CD4-positive, alpha-beta T cell treated with Interleukin-17A for 4 hours (primary cell): Measurements from ENCODE around the gene UBE2QL1.

ENCODE experiments used
- DNase-seq: peaks from one replicate; pipeline ENCODE4 v3.0.0-alpha.2; 2020; ENCODE audit warnings: mixed read lengths

UBE2QL1 gene

GRCh38 chr5:6455571-6456200, 7.0 kb downstream of the UBE2QL1 start:
- DNase-seq: no peak

DNA sequence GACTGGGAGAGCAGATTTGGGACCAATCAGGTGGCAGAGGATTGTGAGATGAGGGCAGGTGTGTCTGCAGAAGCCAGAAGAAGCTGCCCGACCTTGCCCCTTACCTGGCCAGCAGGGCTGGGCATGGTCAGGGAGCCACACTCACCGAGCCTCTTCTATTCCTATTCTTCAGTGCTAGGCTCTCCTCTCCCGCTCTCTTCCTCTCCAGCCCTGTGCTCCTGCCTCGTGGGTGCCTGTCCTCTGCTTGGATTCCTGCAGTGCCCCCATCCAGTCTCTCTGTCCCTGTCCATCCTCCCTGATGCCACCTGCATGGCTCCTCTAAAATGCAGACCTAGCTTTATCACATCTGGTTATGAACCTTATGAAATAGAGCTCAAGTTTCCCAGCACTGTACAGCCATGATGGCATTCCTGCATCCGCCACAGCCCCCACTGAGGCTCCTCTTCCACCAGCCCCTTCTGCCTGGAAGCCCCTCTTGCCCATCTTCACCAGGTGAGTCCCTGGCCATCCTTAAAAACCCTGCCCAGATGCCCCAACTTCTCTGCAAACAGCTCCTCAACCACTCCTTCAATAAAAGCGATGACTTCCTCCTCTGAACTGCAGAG, 8.2 kb downstream of the UBE2QL1 start:
- DNase-seq: no peak

- DNase-seq: no peak
Observed at GRCh38 chr5:6457592-6457991, 8.9 kb downstream of the UBE2QL1 start.

DNA sequence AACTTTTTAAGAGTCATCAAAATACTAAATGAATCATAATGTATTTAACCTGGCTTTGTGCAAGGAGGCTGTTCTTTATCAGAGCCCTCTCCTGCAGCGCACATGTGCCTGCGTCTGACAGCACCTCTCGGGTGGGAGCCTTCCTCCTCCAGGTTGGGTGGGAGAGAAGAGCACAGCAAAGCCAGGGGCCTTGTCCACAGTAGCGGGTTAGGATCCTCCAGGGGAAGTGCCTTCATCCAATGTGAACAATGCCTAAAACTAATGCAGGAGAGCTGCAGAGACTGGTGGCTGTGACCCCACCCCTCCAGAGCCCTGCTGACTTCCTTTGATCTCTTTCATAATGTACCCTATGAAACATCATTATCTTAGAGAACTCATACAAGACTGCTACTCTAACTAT, 10.2 kb downstream of the UBE2QL1 start:
- DNase-seq: no peak

DNA sequence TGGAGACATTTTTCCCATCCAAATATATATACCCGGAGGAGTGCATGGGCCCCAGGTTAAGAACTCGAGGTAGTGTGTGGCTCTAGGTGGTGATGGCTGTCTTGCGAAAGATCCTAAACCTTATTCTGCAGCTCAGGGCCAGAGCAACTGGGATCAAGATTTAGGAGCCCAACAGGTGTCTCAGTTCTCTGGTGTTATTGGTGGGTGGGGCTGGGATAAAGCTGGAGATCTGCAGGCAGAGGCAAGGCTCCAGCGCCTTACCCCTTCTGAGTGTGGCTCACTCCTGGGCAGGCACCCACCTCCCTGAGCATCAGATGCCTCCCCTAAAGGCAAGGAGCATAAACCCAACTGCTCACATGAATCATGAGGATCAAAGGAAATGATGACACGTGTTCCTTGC, 11.2 kb downstream of the UBE2QL1 start:
- DNase-seq: no peak

DNA sequence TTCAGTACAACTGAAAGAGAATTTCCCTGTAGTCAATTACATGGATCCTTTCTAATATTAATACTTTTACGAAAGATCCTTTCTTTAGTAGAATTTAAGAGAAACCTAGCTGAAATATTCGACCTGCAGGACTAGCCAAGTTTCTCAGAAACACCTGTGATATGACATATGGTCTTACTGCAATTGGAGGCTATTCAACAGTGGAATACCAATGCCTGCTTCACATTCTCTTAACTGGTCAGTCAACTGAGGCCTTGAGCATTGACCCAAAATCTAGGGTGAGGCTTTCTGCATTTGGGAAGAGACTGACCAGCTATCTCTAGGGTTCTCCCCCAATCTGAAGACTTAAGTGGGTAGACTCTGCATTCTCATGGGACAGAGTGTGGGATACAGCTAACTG, 12.3 kb downstream of the UBE2QL1 start:
- no peak for DNase-seq

- no peak for DNase-seq
Observed at GRCh38 chr5:6461793-6462650, 13.4 kb downstream of the UBE2QL1 start.

DNA sequence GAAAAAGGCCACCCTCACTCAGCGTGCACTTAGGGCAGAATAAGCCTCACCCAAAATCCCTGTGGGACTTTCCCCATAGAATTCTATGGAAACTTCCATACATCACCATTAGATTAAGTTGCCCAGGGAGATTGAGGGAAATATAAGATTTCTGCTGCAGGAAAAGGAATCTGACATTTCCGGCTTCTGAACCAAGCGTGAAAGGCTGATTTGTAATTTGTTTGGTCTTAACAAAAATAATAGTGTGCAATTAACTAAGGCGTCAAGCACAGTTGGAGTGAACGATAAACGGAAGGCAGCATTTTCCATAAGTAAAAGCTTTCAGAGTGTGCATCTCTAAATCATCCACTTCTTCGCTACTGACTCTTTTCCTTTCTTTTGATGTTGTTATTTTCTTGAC, 14.0 kb downstream of the UBE2QL1 start:
- no peak for DNase-seq

GRCh38 chr5:6464441-6464840, 15.8 kb downstream of the UBE2QL1 start:
- no peak for DNase-seq

DNA sequence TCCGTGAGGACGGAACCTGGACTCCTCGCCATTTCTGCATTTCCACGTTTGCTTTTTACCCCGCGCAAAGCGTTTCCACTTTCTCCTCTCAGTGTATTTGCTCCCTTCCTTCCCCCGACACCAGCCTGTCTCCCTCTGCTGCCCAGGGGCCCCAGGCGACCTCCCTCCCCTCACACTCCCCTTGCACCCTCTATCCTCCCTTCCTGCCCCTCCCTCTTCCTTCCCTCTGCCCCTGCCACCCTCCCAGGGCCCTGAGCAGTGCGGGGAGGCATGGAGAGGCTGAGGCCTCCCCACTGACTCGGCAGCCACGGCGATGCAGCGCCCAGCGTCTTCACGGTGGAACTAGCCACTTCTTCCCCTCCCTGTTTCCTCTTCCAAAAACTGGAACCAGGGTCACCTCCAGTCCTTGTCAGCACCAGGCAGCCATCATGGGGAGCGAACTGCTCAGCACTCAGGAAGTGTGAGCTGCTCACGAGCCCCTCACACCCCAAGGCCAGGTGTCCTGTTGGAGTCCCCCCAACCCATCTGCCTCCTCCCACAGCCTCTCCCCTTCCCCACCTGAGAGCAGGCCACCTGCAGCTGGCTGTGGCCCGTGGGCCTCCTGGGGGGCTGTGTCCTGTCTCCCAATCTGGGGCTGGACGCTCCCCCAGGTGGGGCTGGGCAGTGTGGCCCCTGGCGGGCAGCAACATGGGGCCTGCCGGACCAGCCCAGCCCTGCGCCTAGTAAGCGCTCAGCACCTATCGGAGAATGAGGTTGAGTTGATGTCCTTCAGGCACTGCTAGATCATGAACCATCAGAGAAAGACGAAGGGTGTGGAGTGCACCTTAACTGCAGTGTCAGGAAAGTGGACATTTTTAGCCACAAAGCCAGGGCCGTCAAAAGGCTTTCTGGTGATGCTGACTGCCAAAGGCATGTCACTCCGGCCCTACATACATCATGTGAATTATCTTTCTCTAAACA, 17.5 kb downstream of the UBE2QL1 start:
- no peak for DNase-seq

GRCh38 chr5:6466975-6467567, 18.4 kb downstream of the UBE2QL1 start:
- no peak for DNase-seq

- DNase-seq: no peak
Observed at GRCh38 chr5:6467591-6467990, 18.9 kb downstream of the UBE2QL1 start.

DNA sequence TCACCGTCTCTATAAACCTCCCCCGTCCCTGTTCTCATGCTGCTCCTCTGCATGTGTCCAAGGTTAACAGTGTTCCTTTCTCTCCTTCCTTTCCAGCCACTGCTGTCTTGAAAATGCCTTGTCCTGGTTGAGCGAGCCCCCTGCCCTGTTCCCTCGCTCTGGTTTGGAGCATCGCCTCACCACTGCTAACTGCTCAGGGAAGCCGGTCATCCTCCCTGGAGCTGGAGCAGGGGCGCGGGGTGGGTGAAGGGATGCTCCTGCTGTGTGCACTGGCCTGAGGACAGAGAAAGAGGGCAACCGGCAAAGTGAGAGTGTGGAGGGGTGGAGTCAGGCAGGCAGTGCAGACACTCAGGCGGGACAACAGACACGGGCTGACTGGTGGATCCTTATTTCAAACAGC, 19.4 kb downstream of the UBE2QL1 start:
- DNase-seq: no peak

GRCh38 chr5:6468870-6469269, 20.2 kb downstream of the UBE2QL1 start:
- no peak for DNase-seq

DNA sequence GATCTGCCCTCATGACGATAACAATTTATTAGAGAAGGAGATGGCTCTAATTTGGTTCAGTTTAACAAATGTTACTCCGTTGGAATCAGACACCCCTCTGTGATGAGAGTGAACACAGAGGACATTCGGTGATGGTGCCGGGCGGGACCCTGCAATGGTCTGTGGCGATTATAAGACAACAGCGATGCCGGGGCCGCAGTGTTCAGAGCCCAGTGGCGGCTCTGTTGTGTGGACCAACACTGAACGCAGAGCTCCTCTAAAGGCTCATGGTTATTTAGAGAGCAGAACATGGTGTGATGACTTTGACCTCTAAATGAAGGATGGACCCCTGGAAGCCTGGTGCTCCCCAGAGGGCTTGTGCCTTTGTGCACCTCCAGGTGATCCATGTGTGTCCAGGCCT, 21.2 kb downstream of the UBE2QL1 start:
- DNase-seq: no peak

DNA sequence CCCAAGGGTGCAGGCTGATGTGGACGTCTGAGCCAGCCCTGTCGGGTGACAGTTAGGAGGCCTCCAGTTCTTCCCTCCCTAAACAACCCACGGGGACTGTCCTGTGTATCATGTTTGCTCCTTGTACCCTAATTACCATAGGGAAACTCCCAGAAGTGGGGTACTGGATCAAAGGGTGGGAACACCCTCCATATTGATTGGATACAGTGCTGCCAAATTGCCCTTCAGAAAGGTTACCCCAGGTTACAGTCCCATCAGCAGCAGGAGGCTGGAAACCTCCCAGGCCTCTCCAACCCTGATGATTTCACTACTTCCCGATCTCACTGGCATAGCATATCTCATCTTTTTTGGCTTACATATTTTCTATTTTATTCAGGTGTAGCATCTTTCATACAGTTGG, 22.0 kb downstream of the UBE2QL1 start:
- no peak for DNase-seq

GRCh38 chr5:6471252-6471651, 22.6 kb downstream of the UBE2QL1 start:
- DNase-seq: no peak

DNA sequence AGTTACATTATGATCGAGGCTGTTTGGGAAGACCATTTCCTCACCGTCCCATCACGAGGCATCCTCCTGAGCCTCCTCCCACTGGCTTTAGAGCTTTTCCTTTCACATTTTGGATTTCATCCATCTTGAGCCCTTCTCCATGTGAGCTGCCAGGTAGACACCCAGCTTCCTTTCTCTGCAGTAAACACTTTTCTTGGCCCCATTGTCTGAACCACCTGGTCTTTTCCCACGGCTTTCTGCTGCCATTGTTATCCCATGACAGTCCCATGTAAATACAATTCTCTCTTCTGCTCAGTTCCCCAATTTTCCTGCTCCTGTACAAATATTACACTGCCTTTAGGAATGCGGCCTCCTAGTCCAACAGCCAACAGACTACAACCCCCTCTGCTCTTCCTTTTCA, 24.1 kb downstream of the UBE2QL1 start:
- DNase-seq: no peak

GRCh38 chr5:6473284-6473683, 24.6 kb downstream of the UBE2QL1 start:
- no peak for DNase-seq

DNA sequence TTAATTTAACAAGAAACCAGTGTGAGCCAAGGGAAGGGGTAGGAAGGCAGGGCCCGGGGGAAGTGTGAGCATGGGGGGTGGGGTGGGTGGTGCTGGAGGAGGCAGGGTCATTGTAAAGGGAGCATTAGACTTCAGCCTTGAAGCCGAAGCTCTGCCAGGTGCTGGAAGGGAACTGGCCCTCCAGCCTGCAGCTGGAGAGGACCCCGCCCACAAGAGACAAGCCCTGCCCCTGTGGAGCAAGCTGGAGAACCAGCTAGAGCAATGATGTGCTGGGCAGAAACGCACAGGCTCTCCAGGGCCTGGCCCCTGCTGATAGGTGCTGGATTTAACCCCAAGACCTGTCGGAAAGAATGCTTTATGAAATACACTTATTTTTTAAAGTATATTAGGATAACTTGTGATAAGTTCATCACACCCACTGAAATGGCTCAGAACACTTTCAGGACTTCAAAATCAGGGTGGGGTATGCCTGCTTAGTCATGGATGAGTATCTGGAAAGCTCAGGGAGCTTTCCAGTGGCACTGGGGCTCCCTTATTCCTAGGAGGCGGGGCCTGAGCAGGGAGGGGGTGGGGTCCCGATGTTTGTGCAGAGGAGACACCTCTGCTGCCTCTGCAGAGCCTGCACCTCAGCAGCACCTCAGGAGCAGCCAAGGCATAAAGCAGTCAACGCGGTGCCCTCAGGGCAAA, 27.1 kb downstream of the UBE2QL1 start:
- no peak for DNase-seq

DNA sequence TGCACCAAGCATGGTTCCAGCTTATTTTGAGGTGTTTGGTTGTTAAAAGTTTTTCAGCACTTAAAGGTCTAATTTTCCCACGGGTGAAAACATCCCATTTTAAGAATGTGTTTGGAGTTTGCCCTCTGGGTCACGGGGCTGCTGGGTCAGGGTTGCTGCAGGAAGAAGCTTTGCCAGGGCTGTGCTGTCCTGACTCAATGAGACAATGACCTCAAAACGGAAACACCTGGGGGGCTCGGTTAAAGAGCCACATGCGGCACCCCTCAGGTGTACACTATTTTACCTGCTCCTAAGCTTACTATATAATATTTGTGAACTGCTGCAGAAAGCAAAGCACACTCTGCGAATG, 27.6 kb downstream of the UBE2QL1 start:
- no peak for DNase-seq

GRCh38 chr5:6478793-6479192, 30.1 kb downstream of the UBE2QL1 start:
- DNase-seq: no peak
